ENCODE results near the gene SP5.

DNA sequence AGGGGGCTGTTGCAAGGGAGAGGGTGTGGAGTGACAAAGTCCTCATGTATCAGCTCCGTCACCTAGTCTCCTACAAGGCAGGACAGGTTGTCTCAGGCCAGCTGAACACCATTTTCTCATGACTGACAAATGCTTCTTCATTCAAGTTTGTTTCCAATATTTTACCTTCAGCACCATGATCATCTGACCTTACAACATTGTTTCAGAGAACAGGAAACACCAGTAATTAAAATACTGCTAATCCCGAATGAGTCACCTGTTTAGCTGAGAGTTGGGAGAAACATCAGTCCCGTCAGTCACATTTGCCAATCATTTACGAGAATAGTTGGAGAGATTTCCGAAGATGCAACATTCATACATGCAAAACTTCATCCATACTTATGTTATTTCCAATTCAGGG, 25.7 kb upstream of the SP5 start:
- TF ChIP-seq, protein P1, sequence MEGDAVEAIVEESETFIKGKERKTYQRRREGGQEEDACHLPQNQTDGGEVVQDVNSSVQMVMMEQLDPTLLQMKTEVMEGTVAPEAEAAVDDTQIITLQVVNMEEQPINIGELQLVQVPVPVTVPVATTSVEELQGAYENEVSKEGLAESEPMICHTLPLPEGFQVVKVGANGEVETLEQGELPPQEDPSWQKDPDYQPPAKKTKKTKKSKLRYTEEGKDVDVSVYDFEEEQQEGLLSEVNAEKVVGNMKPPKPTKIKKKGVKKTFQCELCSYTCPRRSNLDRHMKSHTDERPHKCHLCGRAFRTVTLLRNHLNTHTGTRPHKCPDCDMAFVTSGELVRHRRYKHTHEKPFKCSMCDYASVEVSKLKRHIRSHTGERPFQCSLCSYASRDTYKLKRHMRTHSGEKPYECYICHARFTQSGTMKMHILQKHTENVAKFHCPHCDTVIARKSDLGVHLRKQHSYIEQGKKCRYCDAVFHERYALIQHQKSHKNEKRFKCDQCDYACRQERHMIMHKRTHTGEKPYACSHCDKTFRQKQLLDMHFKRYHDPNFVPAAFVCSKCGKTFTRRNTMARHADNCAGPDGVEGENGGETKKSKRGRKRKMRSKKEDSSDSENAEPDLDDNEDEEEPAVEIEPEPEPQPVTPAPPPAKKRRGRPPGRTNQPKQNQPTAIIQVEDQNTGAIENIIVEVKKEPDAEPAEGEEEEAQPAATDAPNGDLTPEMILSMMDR (IDR thresholded peaks at IDR 0.05 in 2 of 3, conservative IDR thresholded peaks at IDR 0.05 in 1 of 3; ENCODE audit: borderline replicate concordance in 1 of 3, insufficient read depth in 1 of 3, low read depth in 2 of 3, low read length in 2 of 3): no peak
- no peak for TF ChIP-seq SP1 (IDR thresholded peaks at IDR 0.05; ENCODE audit: low read depth)
- TF ChIP-seq POLR2AphosphoS5 (IDR thresholded peaks at IDR 0.05; ENCODE audit: low read depth, low read length): no peak
- no peak for TF ChIP-seq SRF (IDR thresholded peaks at IDR 0.05; ENCODE audit: low read depth)
- no peak for TF ChIP-seq ZNF274 (IDR thresholded peaks at IDR 0.05; ENCODE audit: low read depth, low read length)
- TF ChIP-seq POLR2A (IDR thresholded peaks at IDR 0.05; ENCODE audit: borderline replicate concordance, extremely low read depth, insufficient read depth, insufficient read length): no peak
- no peak for TF ChIP-seq EZH2phosphoT487 (IDR thresholded peaks at IDR 0.05; ENCODE audit: borderline replicate concordance)
- TF ChIP-seq, protein P2, sequence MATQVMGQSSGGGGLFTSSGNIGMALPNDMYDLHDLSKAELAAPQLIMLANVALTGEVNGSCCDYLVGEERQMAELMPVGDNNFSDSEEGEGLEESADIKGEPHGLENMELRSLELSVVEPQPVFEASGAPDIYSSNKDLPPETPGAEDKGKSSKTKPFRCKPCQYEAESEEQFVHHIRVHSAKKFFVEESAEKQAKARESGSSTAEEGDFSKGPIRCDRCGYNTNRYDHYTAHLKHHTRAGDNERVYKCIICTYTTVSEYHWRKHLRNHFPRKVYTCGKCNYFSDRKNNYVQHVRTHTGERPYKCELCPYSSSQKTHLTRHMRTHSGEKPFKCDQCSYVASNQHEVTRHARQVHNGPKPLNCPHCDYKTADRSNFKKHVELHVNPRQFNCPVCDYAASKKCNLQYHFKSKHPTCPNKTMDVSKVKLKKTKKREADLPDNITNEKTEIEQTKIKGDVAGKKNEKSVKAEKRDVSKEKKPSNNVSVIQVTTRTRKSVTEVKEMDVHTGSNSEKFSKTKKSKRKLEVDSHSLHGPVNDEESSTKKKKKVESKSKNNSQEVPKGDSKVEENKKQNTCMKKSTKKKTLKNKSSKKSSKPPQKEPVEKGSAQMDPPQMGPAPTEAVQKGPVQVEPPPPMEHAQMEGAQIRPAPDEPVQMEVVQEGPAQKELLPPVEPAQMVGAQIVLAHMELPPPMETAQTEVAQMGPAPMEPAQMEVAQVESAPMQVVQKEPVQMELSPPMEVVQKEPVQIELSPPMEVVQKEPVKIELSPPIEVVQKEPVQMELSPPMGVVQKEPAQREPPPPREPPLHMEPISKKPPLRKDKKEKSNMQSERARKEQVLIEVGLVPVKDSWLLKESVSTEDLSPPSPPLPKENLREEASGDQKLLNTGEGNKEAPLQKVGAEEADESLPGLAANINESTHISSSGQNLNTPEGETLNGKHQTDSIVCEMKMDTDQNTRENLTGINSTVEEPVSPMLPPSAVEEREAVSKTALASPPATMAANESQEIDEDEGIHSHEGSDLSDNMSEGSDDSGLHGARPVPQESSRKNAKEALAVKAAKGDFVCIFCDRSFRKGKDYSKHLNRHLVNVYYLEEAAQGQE (IDR thresholded peaks at IDR 0.05; ENCODE audit: low read depth): no peak
- TF ChIP-seq, protein P3, sequence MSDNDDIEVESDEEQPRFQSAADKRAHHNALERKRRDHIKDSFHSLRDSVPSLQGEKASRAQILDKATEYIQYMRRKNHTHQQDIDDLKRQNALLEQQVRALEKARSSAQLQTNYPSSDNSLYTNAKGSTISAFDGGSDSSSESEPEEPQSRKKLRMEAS (IDR thresholded peaks at IDR 0.05): no peak
- TF ChIP-seq EZH2 (IDR thresholded peaks at IDR 0.05): no peak
- no peak for TF ChIP-seq CEBPB (IDR thresholded peaks at IDR 0.05; ENCODE audit: low read depth)
- TF ChIP-seq, protein P4, sequence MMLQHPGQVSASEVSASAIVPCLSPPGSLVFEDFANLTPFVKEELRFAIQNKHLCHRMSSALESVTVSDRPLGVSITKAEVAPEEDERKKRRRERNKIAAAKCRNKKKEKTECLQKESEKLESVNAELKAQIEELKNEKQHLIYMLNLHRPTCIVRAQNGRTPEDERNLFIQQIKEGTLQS (IDR thresholded peaks at IDR 0.05): no peak
- no peak for TF ChIP-seq YY1 (IDR thresholded peaks at IDR 0.05; ENCODE audit: extremely low read depth, insufficient replicate concordance, low read depth, low read length)
- no peak for TF ChIP-seq RAD21 (IDR thresholded peaks at IDR 0.05; ENCODE audit: low read depth)
